Dermis microvascular lymphatic vessel endothelial cell (primary cell): ENCODE data around the gene XYLT1. TPM values are rescaled to one million over a fixed set of nuclear protein-coding genes. Genes with fewer than 3 reads are reported as not detected.
"Not testable (repeated sequence)": the region's sequence is repeated elsewhere in the genome, so short reads cannot be mapped to it uniquely, and the experiment has no call there.

Experiments used
- DNase-seq, 2 donors: peaks; one replicate each; pipeline versions ENCODE4 v3.0.0 to v3.0.0-alpha.2; 2010; ENCODE audit warnings: low read depth in 2 of 2
- total RNA-seq: library from RNA; depleted of rRNA; stranded (reverse); fragments of >200 nt; gene quantifications from 2 replicates; pipeline ENCODE4 v1.2.1, GENCODE V29; 2014

XYLT1 gene
- 0.51 and 1.0 TPM in 2 replicates for total RNA-seq

GRCh38 chr16:17470908-17471718 is at the start of gene XYLT1:
Gene XYLT1, minus strand, starts transcription at chr16:17470960. Its CDS starts 164 bp downstream, at chr16:17470796.
- peak in 1 of 2 donors; percentile 25 for DNase-seq

- DNase-seq = no peak
These were observed 49.4 kb upstream of the XYLT1 start for GRCh38 chr16:17520111-17520510.

- DNase-seq = no peak
These were observed 48.6 kb upstream of the XYLT1 start for GRCh38 chr16:17519101-17519955.

- no peak for DNase-seq
These were observed 47.7 kb upstream of the XYLT1 start for GRCh38 chr16:17518441-17518840.

- no peak for DNase-seq
These were observed 44.9 kb upstream of the XYLT1 start for GRCh38 chr16:17515421-17516210.

GRCh38 chr16:17512636-17513220 is 42.0 kb upstream of the XYLT1 start:
- DNase-seq = no peak

GRCh38 chr16:17511340-17511739 is 40.6 kb upstream of the XYLT1 start:
- DNase-seq = no peak

GRCh38 chr16:17510567-17510966 is 39.8 kb upstream of the XYLT1 start:
- DNase-seq = no peak

GRCh38 chr16:17509194-17509593 is 38.4 kb upstream of the XYLT1 start:
- DNase-seq = no peak

- DNase-seq = no peak
These were observed 37.5 kb upstream of the XYLT1 start for GRCh38 chr16:17508303-17508702.

- not testable (repeated sequence) for DNase-seq
These were observed 36.8 kb upstream of the XYLT1 start for GRCh38 chr16:17507516-17507915.

- DNase-seq = not testable (repeated sequence)
These were observed 35.1 kb upstream of the XYLT1 start for GRCh38 chr16:17505828-17506227.

GRCh38 chr16:17504050-17504449 is 33.3 kb upstream of the XYLT1 start:
- DNase-seq = no peak

- DNase-seq = no peak
These were observed 32.6 kb upstream of the XYLT1 start for GRCh38 chr16:17503331-17503730.

GRCh38 chr16:17501321-17501720 is 30.6 kb upstream of the XYLT1 start:
- DNase-seq = no peak

- DNase-seq = no peak
These were observed 28.6 kb upstream of the XYLT1 start for GRCh38 chr16:17499223-17499902.

- DNase-seq = no peak
These were observed 26.9 kb upstream of the XYLT1 start for GRCh38 chr16:17497648-17498047.

- DNase-seq = no peak
These were observed 26.1 kb upstream of the XYLT1 start for GRCh38 chr16:17496891-17497290.

GRCh38 chr16:17493012-17493411 is 22.3 kb upstream of the XYLT1 start:
- DNase-seq = no peak

- DNase-seq = no peak
These were observed 20.4 kb upstream of the XYLT1 start for GRCh38 chr16:17491140-17491662.
